Measurements from ENCODE around the gene TFF3.

- TF ChIP-seq CTCF (conservative IDR thresholded peaks at IDR 0.05) = no peak
- TF ChIP-seq EZH2 (IDR thresholded peaks at IDR 0.05; ENCODE audit: low read depth) = no peak
Measured at GRCh38 chr21:42305707-42306147, 9.5 kb downstream of the TFF3 start.
